GM18951 (cell line): ENCODE results near the gene ADAM11.
"Not testable (repeated sequence)": the region's sequence is repeated elsewhere in the genome, so short reads cannot be mapped to it uniquely, and the experiment has no call there.

Experiments used
- POLR2A ChIP-seq: IDR thresholded peaks from 4 replicates; pipeline ENCODE4 v1.6.1; 2011; ENCODE audit warnings: mild to moderate bottlenecking; ENCODE audit not compliant: insufficient read length, insufficient read depth; ENCODE audit errors: extremely low read depth
- in situ Hi-C: fragments of 300-500 bp; cut with MboI; formaldehyde crosslinking; loops from one replicate; pipeline ENCODE4 v1.12.0; 2022; ENCODE audit warnings: low sequenced_read_pairs, mixed read lengths, inconsistent platforms; ENCODE audit not compliant: unreplicated experiment

The ADAM11 gene

GRCh38 chr17:44749076-44749979 is 9.5 kb upstream of the ADAM11 start:
- no peak for TF ChIP-seq POLR2A

DNA sequence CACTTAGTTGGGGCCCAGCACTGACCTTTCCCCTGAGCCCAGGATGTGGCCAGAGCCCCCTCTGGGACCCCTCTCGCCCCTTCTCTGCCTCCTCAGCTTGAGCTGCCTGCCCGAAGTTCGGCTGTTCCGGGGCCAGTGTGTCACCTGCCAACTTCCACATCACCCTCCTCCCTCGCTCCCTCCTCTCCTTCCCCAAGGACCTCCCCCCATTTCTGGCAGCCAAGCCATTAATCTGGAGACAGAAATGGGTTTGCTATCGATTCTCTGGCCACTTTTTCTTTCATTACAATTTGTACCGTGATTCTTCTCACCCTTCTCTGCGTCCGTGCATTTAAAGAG is 8.8 kb upstream of the ADAM11 start:
- in situ Hi-C loops, result no loop called here
- no peak for TF ChIP-seq POLR2A

More at GRCh38 chr17:44749076-44749979, 9.5 kb upstream of the ADAM11 start:
- in situ Hi-C loops, result no loop called here

GRCh38 chr17:44751331-44751730 is 7.5 kb upstream of the ADAM11 start:
- in situ Hi-C loops, result no loop called here
- TF ChIP-seq POLR2A, result no peak

DNA sequence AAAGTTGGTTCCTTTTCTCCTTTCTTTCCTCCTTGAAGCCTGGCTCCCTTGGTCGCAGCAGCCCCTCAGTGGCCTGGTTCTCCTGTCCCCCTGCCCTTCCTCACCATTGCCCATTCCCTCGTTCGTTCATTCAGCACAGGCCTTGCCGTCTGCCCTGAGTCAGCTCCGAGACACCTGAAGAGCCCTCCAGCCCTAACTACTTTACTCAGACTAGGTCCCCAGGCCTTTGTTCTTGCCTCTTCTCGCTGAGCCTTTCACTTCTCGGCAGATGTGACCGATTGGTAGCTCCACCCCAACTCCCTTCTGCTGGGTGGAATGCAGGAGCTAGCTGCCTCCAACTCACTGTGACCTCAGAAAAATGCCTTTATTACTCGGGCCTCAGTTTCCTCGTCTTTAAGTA is 7.0 kb upstream of the ADAM11 start:
- in situ Hi-C loops, result no loop called here
- no peak for TF ChIP-seq POLR2A

DNA sequence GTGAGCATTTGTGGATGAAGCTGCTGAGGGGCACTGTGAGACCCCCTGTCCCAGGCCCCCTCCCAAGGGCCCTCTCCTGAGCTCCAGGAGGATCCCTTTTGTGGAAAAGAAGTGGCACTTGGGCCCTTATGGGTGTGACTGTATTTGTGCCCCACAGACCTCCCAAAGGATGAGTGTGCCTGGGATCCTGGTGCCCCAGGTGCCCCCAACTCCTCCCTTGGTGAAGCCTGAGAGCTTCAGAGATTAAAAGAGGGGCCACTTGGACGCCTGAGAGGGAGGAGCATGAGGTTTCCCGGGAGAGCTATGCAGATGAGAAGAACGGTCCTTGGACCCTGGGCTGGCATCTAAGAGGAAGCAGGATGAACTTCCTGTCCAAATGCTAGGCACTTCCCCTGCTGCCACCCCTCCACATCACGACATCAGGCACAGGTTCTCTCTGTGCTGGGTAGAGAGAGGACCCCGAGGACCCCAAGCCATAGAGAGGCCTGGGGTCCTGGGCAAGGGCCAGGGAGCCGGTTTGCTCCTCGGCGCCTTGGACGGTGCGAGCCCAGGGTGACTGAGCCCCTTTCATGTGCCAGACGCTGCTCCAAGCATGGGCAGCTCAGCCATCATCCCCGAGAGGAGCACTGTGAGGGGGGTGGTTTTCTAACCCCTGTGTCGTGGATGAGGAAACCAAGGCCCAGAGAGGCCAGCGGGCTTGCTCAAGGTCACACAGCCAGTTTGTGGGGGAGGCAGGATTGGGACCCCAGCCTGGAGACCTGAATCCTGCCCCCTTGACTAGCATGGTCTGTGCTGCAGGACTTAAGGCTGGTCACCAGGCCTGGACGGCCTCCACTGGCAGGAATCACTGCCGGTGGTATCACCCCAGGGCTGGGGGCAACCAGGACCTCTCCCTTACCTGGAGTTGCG is 5.6 kb upstream of the ADAM11 start:
- TF ChIP-seq POLR2A, result no peak
- in situ Hi-C loops, result no loop called here

DNA sequence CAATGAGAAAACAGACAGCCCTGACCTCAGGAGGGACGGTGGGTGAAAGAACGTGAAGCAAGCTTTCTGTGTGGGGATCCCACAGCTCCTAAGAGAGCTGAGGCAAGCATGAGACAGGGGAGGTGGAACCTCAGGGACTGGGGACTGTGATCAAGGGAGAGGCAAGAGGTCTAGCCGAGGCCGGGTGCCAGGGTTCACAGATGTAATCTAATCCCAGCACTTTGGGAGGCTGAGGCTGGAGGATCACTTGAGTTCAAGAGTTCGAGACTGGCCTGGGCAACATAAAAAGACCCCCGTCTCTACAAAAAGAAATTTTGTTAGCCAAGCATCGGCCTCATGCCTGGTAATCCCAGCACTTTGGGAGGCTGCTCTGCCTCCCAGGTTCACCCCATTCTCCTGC is 4.5 kb upstream of the ADAM11 start:
- in situ Hi-C loops, result no loop called here
- TF ChIP-seq POLR2A, result no peak

GRCh38 chr17:44755180-44755579 is 3.6 kb upstream of the ADAM11 start:
- in situ Hi-C loops, result not testable (repeated sequence)

GRCh38 chr17:44757045-44757917 is 1.5 kb upstream of the ADAM11 start:
- TF ChIP-seq POLR2A, result no peak
- in situ Hi-C loops, result no loop called here

DNA sequence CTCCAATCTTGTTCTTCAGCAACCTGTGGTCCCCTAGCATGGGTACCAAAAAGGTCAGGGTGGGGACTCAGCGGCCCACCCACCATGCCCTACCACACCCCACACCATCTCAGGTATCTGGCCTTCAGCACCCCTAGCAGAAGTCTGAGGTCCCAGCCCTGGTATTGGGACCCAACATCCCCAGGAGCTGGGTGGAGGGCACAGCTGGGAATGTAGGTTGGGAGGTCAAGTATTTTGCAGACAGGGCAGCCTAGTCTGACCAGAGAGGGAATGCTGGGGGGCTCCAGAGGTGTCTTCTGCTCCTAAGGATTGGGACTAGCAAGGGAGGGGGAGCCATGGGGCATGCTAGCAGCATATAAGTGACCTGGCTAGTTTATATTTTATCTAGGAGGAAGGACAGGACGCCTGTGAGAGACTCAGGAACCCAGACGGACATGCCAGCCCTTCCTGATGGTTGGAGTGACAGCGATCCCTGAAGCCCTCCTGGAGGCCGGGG is 822 bp upstream of the ADAM11 start:
- no peak for TF ChIP-seq POLR2A
- in situ Hi-C loops, result no loop called here

DNA sequence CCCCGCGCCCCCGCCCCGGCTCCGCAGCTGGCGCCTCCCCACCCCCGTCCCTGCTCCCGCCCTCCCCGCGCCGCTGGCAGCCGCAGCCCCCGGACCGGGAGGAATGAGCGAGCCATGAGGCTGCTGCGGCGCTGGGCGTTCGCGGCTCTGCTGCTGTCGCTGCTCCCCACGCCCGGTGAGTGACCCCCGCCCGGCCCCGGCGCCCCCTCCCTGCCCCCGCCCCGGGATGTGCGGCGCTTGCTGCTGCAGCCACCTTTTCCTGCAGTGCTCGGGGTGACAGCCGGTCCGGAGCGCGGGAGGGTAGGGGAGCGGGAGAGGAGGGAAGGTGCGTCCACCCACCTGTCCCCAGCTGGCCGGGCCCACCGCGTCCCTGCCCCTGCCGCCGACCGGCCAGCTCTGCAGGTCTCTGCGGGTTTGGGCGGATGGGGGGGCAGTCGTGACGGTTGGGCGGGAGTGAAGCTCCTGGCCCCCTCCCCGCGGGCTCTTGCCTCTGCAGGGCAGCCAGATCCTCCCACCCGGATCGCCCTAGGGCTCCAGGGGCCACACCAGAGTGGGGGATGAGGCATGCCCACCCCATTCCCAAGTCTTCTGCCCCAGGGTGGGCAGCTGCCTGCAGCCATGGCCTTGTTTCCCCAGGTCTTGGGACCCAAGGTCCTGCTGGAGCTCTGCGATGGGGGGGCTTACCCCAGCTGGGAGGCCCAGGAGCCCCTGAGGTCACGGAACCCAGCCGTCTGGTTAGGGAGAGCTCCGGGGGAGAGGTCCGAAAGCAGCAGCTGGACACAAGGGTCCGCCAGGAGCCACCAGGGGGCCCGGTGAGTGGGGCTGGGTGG is 513 bp downstream of the ADAM11 start:
- in situ Hi-C loops, result no loop called here
- TF ChIP-seq POLR2A, result no peak

GRCh38 chr17:44759916-44760243 is 1.1 kb downstream of the ADAM11 start:
- no peak for TF ChIP-seq POLR2A
- in situ Hi-C loops, result no loop called here
